ENCODE measurements around the gene MYBL2.
"Not testable (repeated sequence)": the region's sequence is repeated elsewhere in the genome, so short reads cannot be mapped to it uniquely, and the experiment has no call there.

The MYBL2 gene

GRCh38 chr20:43666376-43667328 is at the start of gene MYBL2:
Gene MYBL2, plus strand, starts transcription at chr20:43667114. Its CDS starts 170 bp downstream, at chr20:43667284.
- peak; percentile 79 for DNase-seq

GRCh38 chr20:43631598-43631997 is 35.3 kb upstream of the MYBL2 start:
- DNase-seq, result no peak

GRCh38 chr20:43636429-43636828 is 30.5 kb upstream of the MYBL2 start:
- no peak for DNase-seq

GRCh38 chr20:43642548-43642947 is 24.4 kb upstream of the MYBL2 start:
- DNase-seq, result no peak

GRCh38 chr20:43650997-43651525 is 15.9 kb upstream of the MYBL2 start:
- DNase-seq, result no peak

- not testable (repeated sequence) for DNase-seq
Measured at GRCh38 chr20:43651650-43652184, 15.2 kb upstream of the MYBL2 start.

GRCh38 chr20:43653966-43654365 is 12.9 kb upstream of the MYBL2 start:
- no peak for DNase-seq

GRCh38 chr20:43655176-43655575 is 11.7 kb upstream of the MYBL2 start:
- not testable (repeated sequence) for DNase-seq

- no peak for DNase-seq
Measured at GRCh38 chr20:43655937-43656336, 11.0 kb upstream of the MYBL2 start.

- no peak for DNase-seq
Measured at GRCh38 chr20:43658069-43658722, 8.7 kb upstream of the MYBL2 start.

- DNase-seq, result no peak
Measured at GRCh38 chr20:43658723-43659419, 8.0 kb upstream of the MYBL2 start.

GRCh38 chr20:43662943-43663655 is 3.8 kb upstream of the MYBL2 start:
- DNase-seq, result no peak

- no peak for DNase-seq
Measured at GRCh38 chr20:43665466-43666176, 1.3 kb upstream of the MYBL2 start.

- peak; percentile 57 for DNase-seq
Measured at GRCh38 chr20:43667341-43668132, 623 bp downstream of the MYBL2 start.

GRCh38 chr20:43669332-43669731 is 2.4 kb downstream of the MYBL2 start:
- DNase-seq, result no peak

GRCh38 chr20:43670423-43670822 is 3.5 kb downstream of the MYBL2 start:
- DNase-seq, result no peak

GRCh38 chr20:43676368-43676767 is 9.5 kb downstream of the MYBL2 start:
- no peak for DNase-seq

- peak; percentile 38 for DNase-seq
Measured at GRCh38 chr20:43680981-43681380, 14.1 kb downstream of the MYBL2 start.

- peak; percentile 30 for DNase-seq
Measured at GRCh38 chr20:43681468-43681942, 14.6 kb downstream of the MYBL2 start.

GRCh38 chr20:43681991-43682410 is 15.1 kb downstream of the MYBL2 start:
- DNase-seq, result peak; percentile 38
